Astrocyte of the spinal cord (primary cell): Measurements from ENCODE around the gene MAPK11.

Experiments
- DNase-seq: peaks from one replicate; pipeline ENCODE4 v3.0.0; 2011; ENCODE audit warnings: low read depth, low spot score
- H3K4me3 ChIP-seq: 2 replicates; pipeline ENCODE4 v1.5.1; 2011; ENCODE audit warnings: low read depth, mild to moderate bottlenecking, low read length, moderate library complexity
- in situ Hi-C: cut with HindIII; loops from 2 replicates; pipeline ENCODE4 v1.10.0; 2017; ENCODE audit warnings: low sequenced_read_pairs
- TF ChIP-seq, protein P1 (sequence below): IDR thresholded peaks from 2 replicates; pipeline ENCODE4 v1.5.1; 2012; ENCODE audit warnings: low read depth, mild to moderate bottlenecking, low read length, inconsistent platforms

MAPK11 gene

DNA sequence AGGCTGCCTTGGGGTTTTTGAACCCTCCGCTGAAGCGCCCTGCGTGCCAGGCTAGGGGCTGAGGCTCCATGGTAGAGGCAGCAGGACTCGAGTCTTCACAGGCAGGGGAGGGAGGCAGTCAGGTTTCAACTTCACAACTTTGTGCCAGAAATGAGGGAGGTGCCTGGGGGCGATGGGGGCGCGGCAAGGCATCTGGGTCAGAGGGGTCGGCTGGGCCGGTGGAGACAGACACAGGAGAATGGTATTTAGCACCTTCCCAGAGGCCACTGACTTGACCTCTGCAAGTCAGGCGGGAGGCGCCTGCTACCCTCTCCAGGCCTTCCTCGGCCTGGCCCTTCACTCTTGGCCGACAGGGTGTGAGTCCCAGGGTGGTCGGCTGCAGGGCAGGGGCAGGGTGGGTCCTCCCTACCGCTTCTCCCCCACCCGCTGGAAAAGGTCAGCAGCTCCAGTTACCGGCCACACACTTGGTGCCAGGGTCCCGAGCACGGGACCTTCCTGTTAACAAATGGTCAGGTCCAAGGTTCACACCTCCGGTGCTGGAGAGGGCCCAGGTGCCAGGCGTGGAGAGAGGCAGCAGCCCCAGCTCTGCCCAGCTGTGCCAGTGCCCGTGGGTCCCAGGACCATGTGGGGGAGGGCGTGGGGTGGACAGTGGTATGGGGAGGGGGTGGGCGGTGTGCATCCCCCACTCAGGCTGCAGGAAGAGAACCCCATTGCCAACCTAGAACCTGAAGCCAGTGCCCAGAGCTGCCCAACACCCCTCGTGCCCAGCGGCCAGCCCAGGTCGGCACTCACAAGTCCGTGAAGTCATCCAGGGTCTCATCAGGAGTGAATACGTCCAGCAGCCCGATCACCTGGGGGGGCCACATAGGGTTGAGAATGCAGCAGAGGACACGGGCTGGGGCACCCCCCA, 12.5 kb downstream of the MAPK11 start:
- no peak for DNase-seq
- TF ChIP-seq, protein P1, sequence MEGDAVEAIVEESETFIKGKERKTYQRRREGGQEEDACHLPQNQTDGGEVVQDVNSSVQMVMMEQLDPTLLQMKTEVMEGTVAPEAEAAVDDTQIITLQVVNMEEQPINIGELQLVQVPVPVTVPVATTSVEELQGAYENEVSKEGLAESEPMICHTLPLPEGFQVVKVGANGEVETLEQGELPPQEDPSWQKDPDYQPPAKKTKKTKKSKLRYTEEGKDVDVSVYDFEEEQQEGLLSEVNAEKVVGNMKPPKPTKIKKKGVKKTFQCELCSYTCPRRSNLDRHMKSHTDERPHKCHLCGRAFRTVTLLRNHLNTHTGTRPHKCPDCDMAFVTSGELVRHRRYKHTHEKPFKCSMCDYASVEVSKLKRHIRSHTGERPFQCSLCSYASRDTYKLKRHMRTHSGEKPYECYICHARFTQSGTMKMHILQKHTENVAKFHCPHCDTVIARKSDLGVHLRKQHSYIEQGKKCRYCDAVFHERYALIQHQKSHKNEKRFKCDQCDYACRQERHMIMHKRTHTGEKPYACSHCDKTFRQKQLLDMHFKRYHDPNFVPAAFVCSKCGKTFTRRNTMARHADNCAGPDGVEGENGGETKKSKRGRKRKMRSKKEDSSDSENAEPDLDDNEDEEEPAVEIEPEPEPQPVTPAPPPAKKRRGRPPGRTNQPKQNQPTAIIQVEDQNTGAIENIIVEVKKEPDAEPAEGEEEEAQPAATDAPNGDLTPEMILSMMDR: no peak
- no peak overlapping the region for H3K4me3 ChIP-seq
- in situ Hi-C loops: no loop called here

DNA sequence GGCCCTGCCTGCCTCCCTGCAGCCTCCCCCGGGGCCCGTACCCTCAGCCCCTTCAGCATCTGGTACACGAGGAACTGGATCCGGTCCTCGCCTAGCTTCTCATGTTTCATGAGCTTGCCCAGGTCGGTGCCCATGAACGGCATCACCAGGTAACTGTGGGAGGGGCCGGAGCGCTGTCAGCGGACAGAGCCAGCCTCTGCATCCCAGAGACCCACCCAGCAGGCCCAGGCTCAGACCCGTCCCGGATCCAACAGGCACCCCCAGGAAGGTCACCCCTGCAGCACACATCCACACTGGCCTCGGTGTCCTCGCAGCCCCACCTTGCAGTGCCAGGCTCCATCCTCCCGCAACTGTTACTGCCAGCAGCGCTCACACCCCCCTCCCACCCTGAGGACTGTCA, 13.1 kb downstream of the MAPK11 start:
- no peak overlapping the region for H3K4me3 ChIP-seq
- in situ Hi-C loops: no loop called here
- DNase-seq: no peak
- TF ChIP-seq, protein P1: no peak

DNA sequence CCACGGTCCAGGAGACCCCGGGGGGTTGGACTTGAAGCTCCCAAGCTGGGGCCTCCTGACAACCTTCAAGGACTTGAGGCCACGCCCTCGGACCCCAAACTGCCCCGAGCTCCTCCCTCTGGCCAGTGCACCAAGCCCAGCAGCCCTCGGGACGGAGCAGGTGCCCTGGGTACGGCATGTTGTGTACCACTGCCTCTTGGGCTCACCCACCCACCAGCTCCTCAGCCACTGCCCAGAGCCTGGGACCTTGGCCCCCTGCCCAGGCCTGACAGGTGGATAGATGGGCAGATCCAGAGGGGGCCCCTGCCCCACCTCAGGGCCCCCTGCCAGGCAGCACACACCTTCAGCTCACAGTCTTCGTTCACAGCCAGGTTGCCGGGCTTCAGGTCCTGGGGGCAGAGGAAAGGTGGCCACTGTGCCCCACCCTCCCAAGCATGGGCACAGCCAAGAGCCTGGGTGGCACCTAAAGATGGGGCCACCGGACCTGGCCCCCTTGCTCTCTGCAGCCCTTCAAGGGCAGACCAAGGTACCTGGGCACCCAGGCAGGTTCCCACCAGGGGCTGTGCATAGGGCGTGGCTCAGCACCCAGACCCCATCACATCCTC, 13.8 kb downstream of the MAPK11 start:
- DNase-seq: no peak
- no peak overlapping the region for H3K4me3 ChIP-seq
- TF ChIP-seq, protein P1: no peak
- in situ Hi-C loops: no loop called here

DNA sequence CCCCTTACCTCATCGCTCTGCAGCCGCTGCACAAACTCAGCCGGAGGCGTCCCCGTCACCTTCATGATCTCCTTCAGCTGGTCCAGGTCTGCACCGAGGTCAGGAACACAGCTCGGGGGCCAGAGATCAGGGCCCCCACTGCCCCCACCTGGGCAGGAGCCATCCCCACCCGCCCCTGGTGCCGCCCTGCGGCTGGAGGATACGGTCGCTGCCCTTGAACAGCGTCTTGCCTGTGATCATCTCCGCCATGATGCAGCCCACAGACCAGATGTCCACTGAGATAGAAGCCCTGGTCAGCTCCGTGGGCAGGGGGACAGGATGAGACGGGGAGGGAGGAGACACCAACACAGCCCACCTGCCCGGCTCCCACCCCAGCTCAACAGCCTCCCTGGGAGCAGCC, 14.6 kb downstream of the MAPK11 start:
- no peak overlapping the region for H3K4me3 ChIP-seq
- TF ChIP-seq, protein P1: no peak
- in situ Hi-C loops: no loop called here
- DNase-seq: no peak

DNA sequence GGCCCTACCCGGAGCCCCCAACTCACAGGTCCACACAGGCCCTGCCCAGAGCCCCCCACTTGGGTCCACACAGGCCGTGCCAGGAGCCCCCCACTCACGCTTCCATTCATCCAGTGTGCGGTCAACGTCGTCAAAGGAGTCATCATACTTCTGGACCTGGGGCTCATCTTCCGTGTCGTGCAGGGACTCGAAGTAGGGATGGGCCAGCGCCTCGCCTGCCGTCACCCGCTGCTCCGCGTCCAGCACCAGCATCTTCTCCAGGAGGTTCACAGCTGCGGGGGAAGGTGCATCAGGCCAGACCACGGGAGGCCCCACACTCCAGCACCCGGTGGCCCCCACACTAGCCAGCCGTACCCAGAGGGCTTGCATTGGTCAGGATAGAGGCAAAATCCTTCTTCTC, 15.1 kb downstream of the MAPK11 start:
- DNase-seq: no peak
- H3K4me3 ChIP-seq: no peak overlapping the region
- in situ Hi-C loops: no loop called here
- TF ChIP-seq, protein P1: no peak

DNA sequence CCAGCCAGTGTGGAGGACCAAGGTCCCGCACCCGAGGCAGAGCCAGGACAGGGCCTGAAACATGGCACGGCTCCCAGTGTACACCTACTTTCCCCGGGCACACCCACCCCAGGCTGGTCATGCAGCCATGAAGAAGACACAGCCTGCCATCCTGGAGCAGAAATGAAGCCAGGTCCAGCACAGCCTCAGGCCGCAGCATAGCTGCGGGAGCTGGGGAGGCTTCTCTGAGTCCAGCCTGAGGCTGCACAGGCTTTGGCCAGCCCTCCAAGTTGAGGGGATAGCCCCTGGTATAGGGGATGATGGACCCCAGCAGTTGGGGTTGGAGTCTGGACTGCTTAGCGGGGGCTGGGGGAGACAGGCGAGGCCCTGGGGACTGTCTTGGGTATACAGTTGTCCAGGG, 16.2 kb downstream of the MAPK11 start:
- TF ChIP-seq, protein P1: no peak
- in situ Hi-C loops: no loop called here
- no peak for DNase-seq

More for the DNA sequence above, 16.2 kb downstream of the MAPK11 start:
- H3K4me3 ChIP-seq: no peak overlapping the region
